HG02885 (cell line): ENCODE measurements around the gene AGBL4.

Experiments
- ATAC-seq: cut with Tn5 transposase; IDR thresholded peaks from one replicate; pipeline ENCODE4 v1.9.1; 2021; ENCODE audit warnings: mild to moderate bottlenecking; ENCODE audit not compliant: unreplicated experiment, poor library complexity

AGBL4 gene

DNA sequence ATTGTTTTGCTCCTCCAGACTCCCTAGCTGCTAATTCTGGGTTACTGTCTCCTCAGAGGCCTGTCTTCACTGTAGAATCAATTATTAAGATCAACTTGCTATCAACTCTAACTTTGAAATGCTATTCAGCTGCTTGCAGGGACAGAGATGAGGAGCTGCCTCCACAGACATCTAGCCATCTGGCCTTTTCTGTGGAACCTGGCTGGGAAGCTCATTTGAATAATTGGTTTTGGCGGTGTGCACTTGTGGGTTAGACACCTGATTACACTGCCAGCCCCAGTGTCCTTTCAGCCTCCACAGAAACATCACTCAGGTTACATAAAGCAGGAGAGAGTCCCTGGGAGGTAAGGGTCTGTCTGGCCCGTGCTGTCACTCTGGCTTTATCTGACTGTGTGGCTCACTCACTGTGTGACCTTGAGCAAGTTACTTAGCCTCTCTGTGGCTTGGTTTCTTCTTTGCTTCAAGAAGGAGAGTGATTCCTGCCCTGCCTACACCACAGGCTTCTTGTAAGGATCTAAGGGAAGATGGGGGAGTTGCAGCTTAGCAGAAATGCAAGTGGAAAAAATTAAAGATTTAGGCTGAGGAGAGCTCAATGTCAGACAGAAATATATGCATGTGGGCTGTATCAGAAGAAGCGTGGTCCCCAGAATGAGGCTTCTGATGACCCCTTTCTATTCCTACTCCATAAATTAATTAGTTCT lies 1378.7 kb downstream of the AGBL4 start:
- no peak for ATAC-seq

DNA sequence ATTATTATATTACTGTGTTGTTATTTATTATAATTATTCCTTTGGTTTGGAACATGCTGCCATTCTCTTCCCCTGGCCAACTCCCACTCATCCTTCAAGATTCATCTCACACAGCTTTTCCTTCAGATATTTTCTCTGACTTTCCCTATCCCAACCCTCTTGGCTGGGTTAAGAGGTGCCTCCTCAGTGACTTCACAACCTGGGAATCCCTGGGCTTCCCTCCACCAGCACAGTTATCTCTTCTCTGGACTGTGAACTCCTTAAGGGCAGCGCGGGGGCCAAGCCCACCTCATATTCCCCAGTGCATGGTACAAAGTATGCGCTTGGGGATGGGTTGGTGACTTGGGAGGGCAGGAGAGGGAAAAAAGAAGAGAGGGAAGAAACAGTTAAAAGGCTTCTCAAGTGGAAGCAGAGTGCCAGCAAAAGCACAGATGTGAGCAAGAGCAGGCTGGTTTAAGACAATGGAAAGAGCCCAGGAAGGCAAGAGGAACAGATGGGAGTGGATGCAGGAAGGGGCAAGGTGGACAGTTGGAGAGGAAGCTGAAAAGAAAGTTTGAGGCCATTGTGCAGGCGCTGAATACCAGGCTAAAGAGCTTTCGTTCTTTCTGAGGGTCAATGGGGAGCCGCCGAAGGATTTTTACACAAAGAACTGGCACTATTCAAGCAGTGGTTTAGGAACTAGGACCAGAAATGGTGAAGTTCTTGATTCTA lies 1379.4 kb downstream of the AGBL4 start:
- no peak for ATAC-seq

DNA sequence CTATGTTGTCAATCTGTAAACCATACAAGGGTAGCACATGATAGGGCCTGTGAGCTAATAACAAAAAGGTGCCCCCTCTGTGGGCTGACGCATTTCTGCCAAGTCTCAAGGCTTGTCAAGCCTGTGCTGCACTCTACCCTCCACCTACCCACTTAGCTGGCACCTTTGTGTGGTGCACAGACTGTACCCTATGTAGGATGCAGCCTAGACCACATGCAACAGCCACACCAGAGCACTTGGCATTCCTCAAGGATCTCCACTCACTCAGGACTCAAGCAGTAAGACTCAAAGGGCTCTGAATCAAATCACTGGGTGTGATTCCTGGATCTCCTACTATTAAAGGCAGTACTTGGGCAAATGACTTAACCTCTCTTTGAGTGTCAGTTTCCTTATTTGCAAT lies 1380.6 kb downstream of the AGBL4 start:
- no peak for ATAC-seq

DNA sequence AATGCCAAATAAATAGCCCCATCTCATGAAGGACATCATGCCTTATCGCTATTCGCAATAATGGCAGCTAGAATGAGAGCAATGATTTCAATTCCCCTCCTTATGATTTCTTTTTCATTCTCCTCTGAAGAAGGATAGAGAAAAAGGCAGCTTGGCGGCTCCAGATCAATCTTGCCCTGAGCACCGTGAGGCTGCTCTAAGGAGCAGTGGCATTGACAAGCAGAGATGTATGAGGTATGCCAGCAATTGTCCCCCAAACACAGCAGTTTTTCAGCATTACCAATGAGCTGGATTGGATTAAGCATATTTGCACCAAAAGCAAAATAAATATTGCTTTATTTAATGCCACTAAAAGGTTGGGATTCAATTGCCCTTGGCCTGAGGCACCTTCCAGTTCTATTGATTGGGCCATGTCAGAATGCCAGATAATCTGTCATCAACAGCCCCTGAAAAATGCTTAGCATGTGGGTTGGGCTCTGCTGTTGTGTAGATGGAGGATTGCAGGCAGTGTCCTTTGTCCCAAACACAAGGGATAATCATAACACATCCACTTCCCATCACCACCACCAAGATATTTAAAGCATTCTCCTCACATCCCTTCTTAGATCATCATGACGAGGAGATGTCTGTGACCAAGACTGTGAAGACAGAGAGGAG lies 1382.8 kb downstream of the AGBL4 start:
- no peak for ATAC-seq

GRCh38 chr1:48629867-48630266 lies 1393.9 kb downstream of the AGBL4 start:
- no peak for ATAC-seq

DNA sequence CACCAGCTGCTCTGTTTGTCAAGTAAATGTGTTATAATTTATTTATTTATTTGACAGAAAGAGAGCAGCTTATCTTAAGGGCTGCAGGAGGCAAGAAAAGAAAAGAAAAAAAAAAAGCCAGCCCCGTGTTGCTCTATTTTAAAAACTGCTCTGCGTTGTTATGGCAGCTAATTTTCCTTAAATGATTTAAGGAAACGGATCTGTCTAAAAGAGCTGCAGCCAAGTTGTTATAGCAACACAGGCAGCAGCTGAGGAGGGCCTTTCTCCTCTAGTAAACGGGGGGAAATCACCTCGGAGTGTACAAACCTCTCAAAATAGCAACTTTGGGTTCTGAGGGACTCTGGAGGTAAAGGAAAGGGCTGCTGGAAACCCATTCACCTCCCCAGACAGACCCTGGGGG lies 1396.3 kb downstream of the AGBL4 start:
- ATAC-seq: no peak

GRCh38 chr1:48619539-48619938 lies 1404.2 kb downstream of the AGBL4 start:
- ATAC-seq: no peak

DNA sequence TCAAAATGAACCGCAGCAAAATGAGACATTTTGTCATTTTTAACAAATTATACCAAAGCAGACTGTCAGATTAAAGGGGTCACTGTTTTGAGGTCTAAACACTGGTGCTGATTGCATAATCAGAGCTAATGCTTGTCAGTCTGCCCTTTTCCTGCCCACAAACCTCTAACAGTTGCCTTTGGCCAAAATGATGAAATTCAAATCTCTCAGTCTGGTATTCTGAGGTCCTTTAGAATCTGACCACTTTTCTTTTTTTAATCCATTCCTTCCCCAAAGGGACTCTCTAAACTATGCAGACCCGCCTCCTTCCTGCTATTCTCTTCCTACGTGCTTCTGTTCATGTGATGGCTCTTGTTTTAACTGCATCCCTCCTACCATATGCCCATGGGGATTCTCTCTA lies 1406.5 kb downstream of the AGBL4 start:
- ATAC-seq: no peak

DNA sequence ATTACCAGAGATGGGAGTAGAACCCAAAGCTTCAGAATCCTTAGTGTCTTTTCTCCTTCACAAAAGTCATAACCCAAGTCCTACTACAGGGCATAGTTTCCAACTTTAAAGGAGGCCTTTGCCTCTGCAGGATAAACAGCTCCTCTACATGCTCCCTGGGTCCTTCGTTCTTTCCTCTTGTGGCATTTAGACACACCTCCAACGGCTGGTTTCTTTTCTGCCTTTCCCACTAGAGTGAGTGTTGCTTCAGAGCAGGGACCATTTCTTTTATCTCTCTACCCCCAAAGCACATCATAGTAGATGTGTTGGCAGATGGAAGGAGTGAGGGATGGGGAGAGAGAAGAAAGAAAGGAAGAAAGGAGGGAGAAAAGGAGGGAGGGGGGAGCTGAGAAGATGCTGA lies 1407.0 kb downstream of the AGBL4 start:
- ATAC-seq: no peak

DNA sequence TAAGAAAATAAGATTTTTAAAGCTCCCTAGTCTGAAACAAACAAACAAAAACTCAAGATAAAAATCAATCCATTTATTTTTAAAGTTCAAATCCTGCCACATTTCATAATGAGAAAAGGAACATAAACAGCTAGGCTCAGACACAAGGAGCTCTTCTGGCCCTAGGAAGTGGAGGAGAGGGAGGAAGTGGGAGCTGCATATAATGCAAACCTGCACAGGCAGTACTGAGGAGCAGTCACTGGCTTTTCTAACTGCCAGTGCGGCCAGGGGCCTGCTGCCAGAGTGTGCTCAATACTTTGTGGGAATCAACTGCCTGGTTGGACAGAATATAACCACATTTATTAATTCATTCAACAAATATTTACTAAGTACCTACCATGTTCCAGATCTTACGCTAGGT lies 1411.9 kb downstream of the AGBL4 start:
- ATAC-seq: no peak

DNA sequence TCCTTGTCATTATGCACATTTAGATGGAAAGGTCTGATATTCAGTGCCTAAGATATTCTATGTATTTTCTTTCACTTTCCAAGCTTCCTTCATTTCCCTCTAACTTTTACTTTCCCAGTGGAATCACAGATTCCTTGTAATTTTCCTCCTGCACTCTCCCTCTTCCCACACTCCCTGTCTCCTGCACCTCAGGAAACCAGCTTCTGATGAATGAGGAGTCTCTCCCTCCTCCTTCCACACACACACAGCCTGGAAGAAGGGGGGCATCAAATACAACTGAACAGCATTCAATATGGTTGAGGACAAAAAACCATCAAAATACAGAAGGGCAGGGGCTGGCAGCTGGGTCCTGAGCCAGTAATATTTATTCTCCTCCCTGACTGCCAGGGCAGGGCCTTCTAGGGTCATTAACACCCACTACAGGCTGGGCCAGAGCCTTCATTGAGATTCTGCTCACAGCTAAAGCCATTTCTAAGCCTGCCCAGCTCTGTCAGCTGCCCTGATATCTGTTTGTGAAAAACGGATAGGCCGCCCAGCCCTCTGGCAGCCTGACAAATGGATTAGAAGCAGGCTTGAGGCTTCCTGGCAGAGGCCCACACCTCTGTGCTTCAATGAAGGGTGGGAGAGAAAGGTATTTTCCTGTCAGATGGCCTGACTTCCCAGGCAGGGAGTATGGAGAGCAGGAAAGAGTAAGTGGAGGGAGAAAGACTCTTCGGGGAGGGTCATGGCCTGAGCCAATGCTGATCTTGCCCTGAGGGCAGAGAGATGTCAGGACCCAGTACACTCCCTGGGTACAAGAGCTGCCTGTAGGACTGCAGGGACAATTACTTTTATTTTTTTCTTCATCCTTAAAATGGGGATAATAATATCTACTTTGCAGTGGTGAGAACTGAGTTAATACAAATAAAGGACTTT lies 1412.9 kb downstream of the AGBL4 start:
- no peak for ATAC-seq

DNA sequence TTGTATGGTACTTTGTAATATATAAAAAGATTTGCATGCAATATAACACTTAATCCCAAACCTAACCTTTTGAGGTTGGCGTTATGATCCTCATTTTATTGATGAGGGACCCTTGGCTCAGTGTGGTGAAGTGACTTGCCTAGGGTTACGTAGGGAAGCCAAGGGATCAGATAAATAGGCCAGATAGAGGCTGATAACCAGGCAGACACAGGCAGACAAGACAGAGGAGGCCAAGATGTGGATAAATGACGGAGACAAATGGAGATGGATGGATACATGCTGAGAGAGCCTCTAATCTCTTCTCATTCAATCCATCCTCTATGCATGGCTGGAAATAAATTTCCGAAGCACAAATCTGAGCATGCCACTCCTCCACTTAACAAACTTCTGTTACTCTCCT lies 1414.9 kb downstream of the AGBL4 start:
- ATAC-seq: no peak

- ATAC-seq: no peak
These were observed 1420.5 kb downstream of the AGBL4 start for GRCh38 chr1:48603222-48603621.

DNA sequence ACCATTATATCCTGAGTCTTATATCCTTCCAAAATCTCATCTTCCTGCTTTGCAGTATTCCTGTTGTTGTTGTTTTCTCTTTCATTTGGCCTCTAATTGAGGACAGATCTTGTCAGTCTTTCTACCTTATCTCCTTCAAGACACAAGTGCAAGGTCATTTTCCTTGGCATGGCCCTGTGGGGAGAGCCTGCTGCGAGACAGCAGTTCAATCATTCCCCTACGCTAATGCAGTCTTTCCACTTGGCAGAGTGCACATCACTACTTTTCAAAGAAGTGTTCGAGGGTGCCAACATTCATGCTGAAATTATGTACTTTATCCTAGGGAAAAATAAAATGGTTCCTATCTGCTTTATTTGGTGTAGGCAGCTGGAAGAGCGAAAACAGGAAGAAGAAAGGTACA lies 1421.4 kb downstream of the AGBL4 start:
- ATAC-seq: no peak

DNA sequence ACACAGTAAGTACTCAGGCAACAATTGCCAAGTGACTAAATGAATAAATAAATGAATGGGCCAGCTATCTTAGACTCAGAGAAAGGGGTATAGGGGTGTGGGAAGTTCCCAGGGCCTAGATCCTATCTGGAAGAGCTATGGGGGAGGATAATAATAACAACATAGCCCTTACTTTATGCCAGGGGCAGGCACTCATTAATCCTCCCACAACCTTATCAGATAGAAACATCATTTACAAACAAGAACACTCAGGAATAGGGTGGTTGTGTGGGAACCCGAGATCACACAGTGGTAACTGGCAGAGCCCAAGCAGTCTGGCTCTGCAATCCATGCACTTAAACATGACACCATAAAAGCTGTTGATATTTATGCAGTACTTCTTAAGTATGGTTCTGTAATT lies 1423.6 kb downstream of the AGBL4 start:
- ATAC-seq: no peak

DNA sequence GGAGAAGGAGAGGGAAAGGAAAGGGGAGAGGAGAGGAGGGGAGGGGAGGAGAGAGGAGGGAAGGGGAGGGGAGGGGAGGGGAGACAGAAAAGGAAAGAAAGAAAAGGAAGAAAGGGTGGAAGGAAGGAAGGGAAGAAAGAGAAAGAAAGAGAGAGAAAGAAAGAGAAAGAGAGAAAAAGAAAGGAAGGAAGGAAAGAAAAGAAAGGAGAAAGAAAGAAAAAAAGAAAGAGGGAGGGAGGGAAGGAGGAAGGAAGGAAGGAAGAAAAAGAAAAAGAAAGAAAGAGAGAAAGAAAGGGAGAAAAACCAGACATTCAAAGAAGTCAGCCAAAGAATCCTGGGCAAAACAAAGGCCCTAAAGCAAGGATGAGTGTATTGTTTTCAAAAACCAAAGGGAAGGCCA lies 1426.1 kb downstream of the AGBL4 start:
- ATAC-seq: no peak

DNA sequence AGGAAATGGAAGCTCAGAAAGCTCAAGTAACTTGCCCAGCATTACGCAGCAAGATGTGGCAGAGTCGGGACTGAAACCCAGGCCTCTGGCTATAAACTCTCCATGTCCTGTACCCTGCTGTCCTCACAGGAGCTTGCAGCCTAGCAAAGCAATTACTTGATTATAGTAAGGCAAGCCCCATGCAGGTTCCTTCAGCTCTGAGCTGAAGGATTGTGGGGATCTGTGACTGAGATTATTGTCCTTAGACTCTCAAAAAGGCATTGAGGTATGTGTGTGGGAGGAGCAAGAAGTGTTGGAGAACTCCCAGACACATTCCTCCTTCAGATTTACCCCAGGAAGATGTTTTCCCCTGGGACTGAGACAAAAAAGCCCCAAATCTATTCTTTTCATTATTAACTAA lies 1427.7 kb downstream of the AGBL4 start:
- ATAC-seq: no peak

GRCh38 chr1:48595613-48596012 lies 1428.1 kb downstream of the AGBL4 start:
- no peak for ATAC-seq

DNA sequence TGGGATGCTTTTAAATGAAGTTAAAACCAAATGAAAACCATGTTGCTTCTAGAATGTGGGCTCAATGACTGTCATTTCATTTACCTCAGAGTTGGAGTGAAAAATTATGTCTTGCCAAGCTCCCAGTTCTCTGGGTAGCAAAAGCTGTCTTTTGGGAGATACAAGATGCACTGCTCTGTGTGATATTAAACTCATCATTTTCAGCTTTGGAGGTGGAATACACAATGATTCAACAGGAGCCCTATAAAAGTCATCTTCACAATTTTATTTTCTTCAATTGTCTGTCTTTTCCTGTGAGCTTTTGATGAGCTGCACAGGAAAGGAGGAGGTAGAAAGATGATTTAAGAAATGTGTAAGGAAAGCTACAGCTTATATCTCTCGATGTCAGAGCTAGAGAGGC lies 1431.4 kb downstream of the AGBL4 start:
- ATAC-seq: no peak

DNA sequence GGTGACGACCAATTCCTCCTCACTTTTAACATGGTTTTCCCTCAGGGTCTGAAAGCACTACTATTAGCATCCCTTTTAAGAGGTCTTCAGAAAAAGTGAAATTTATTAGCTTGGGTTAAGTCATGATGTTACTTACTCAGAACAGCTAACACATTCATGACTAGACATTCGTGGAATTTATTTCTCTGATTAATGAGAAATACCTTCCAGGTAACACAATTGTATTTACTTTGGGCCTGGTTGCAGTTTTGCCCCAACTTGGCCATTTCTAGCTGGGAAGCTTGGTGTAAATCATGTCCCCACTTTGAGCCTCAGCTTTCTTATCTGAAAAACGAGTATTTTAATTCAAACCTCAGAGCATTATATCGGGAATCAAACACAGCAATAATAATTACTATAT lies 1432.6 kb downstream of the AGBL4 start:
- no peak for ATAC-seq

- no peak for ATAC-seq
These were observed 1435.7 kb downstream of the AGBL4 start for GRCh38 chr1:48588061-48588460.
